Hepatocyte (in vitro differentiated cells): ENCODE data around the gene KCNMA1. TPM values are rescaled to one million over a fixed set of nuclear protein-coding genes. Genes with fewer than 3 reads are reported as not detected.

ENCODE experiments used
- DNase-seq: peaks from one replicate; pipeline ENCODE4 v3.0.0-alpha.2; 2016; ENCODE audit warnings: low spot score
- H2AFZ ChIP-seq: fragments of 200-600 bp; sonication (generic); 2 replicates; pipeline ENCODE4 v1.6.0; 2016; ENCODE audit warnings: antibody characterized with exemption, mild to moderate bottlenecking
- H3K27ac ChIP-seq: fragments of 200-600 bp; sonication (generic); 2 replicates; pipeline ENCODE4 v1.5.1; 2016; ENCODE audit warnings: mild to moderate bottlenecking
- H3K27me3 ChIP-seq: fragments of 200-600 bp; sonication (generic); 2 replicates; pipeline ENCODE4 v1.6.1; 2016
- H3K36me3 ChIP-seq: fragments of 200-600 bp; sonication (generic); replicated peaks from 2 replicates; pipeline ENCODE4 v1.5.1; 2016; ENCODE audit warnings: low read depth; ENCODE audit not compliant: insufficient read depth
- H3K4me1 ChIP-seq: fragments of 200-600 bp; sonication (generic); 2 replicates; pipeline ENCODE4 v1.5.1; 2016; ENCODE audit warnings: mild to moderate bottlenecking, moderate library complexity; ENCODE audit not compliant: insufficient read depth
- H3K4me2 ChIP-seq: fragments of 200-600 bp; sonication (generic); 2 replicates; pipeline ENCODE4 v1.6.0; 2016
- H3K4me3 ChIP-seq: fragments of 200-600 bp; sonication (generic); 2 replicates; pipeline ENCODE4 v1.5.1; 2016; ENCODE audit warnings: mild to moderate bottlenecking
- H3K79me2 ChIP-seq: fragments of 200-600 bp; sonication (generic); 2 replicates; pipeline ENCODE4 v1.6.0; 2017; ENCODE audit warnings: mild to moderate bottlenecking
- H3K9me2 ChIP-seq: fragments of 200-600 bp; sonication (generic); replicated peaks from 2 replicates; pipeline ENCODE4 v1.6.0; 2017; ENCODE audit warnings: mild to moderate bottlenecking; ENCODE audit not compliant: insufficient read depth
- H3K9me3 ChIP-seq: fragments of 200-600 bp; sonication (generic); 2 replicates; pipeline ENCODE4 v1.5.1; 2016; ENCODE audit warnings: low read depth, mild to moderate bottlenecking
- H4K20me1 ChIP-seq: fragments of 200-600 bp; sonication (generic); 2 replicates; pipeline ENCODE4 v1.6.0; 2016; ENCODE audit warnings: mild to moderate bottlenecking; ENCODE audit not compliant: insufficient read depth, poor library complexity, severe bottlenecking
- CTCF ChIP-seq: fragments of 200-600 bp; sonication (generic); IDR thresholded peaks from 2 replicates; pipeline ENCODE4 v1.5.1; 2016; ENCODE audit warnings: antibody characterized with exemption, mild to moderate bottlenecking; ENCODE audit not compliant: poor library complexity
- EZH2 ChIP-seq: fragments of 200-600 bp; sonication (generic); IDR thresholded peaks from 2 replicates; pipeline ENCODE4 v1.6.1; 2016; ENCODE audit warnings: antibody characterized with exemption, mild to moderate bottlenecking, borderline replicate concordance
- EZH2phosphoT487 ChIP-seq: fragments of 200-600 bp; sonication (generic); IDR thresholded peaks from one replicate; pipeline ENCODE4 v1.6.1; 2018; ENCODE audit warnings: antibody characterized with exemption, mild to moderate bottlenecking, low read depth, moderate library complexity; ENCODE audit not compliant: unreplicated experiment, severe bottlenecking
- WGBS: methylation state at CpG from one replicate; pipeline ENCODE4 v1.1.6; 2016; ENCODE audit warnings: low lambda C conversion rate; ENCODE audit errors: missing lambda C conversion rate; 5-methylcytosine and 5-hydroxymethylcytosine counted together
- polyA plus RNA-seq: library from polyadenylated mRNA; unstranded; fragments of >200 nt; fragmentation: Nextera tagmentation; extraction: Ambion mirVana; gene quantifications from 2 replicates; pipeline ENCODE4 v1.2.1, GENCODE V29; 2016
- total RNA-seq: library from RNA; depleted of rRNA; stranded (reverse); fragments of >200 nt; gene quantifications from 2 replicates; pipeline ENCODE4 v1.2.3, GENCODE V29; 2014

KCNMA1 gene
- total and polyA plus RNA-seq, 2 experiments from 2014 or later, result 42.6 to 73.3 TPM

GRCh38 chr10:77175631-77176222 lies 461.9 kb downstream of the KCNMA1 start:
- no peak for TF ChIP-seq CTCF
- no peak for TF ChIP-seq EZH2phosphoT487
- no peak for TF ChIP-seq EZH2
- Histone ChIP-seq H3K27me3 (no peaks in the 10 kb centered on the region), H2AFZ (no peak overlapping the region), H3K4me2 (no peak overlapping the region), H3K4me1 (peaks cover 4% of the 10 kb centered on the region), H3K9me2 (no peaks in the 10 kb centered on the region), H3K36me3 (no peaks in the 10 kb centered on the region), H4K20me1 (no peaks in the 10 kb centered on the region), H3K27ac (no peak overlapping the region), H3K4me3 (no peak overlapping the region), H3K9me3 (no peaks in the 10 kb centered on the region), H3K79me2 (no peaks in the 10 kb centered on the region)
- no peak for DNase-seq
- WGBS, result 97% methylated on average over 2 of the region's 2 CpGs

GRCh38 chr10:77173615-77174461 lies 463.8 kb downstream of the KCNMA1 start:
- Histone ChIP-seq H3K9me3 (no peaks in the 10 kb centered on the region), H3K79me2 (no peaks in the 10 kb centered on the region), H3K27ac (no peak overlapping the region), H2AFZ (no peak overlapping the region), H3K4me3 (no peak overlapping the region), H3K9me2 (no peaks in the 10 kb centered on the region), H3K4me2 (no peak overlapping the region), H4K20me1 (no peaks in the 10 kb centered on the region), H3K27me3 (no peaks in the 10 kb centered on the region), H3K4me1 (no peaks in the 10 kb centered on the region), H3K36me3 (no peaks in the 10 kb centered on the region)
- TF ChIP-seq EZH2, result no peak
- TF ChIP-seq CTCF, result peak; percentile 85
- peak; percentile 89 for DNase-seq
- 29% methylated on average over 4 of the region's 4 CpGs for WGBS

- Histone ChIP-seq H3K36me3 (no peaks in the 10 kb centered on the region), H3K27me3 (no peaks in the 10 kb centered on the region), H3K9me3 (no peaks in the 10 kb centered on the region), H3K79me2 (no peaks in the 10 kb centered on the region), H3K4me3 (no peak overlapping the region), H2AFZ (no peak overlapping the region), H3K4me2 (no peak overlapping the region), H3K4me1 (peaks cover 4% of the 10 kb centered on the region), H3K27ac (no peak overlapping the region), H3K9me2 (no peaks in the 10 kb centered on the region), H4K20me1 (no peaks in the 10 kb centered on the region)
- 90% methylated on average over 4 of the region's 4 CpGs for WGBS
- no peak for TF ChIP-seq CTCF
- no peak for TF ChIP-seq EZH2phosphoT487
- TF ChIP-seq EZH2, result no peak
- DNase-seq, result no peak
Measured at GRCh38 chr10:77172086-77172485, 465.5 kb downstream of the KCNMA1 start.
